NT2/D1 (cell line): ENCODE measurements around the gene RAB17.

Experiments
- SUZ12 ChIP-seq: IDR thresholded peaks from 2 replicates; pipeline ENCODE4 v1.6.1; 2011; ENCODE audit not compliant: insufficient read length, insufficient read depth; ENCODE audit errors: extremely low read depth
- YY1 ChIP-seq: IDR thresholded peaks from 2 replicates; pipeline ENCODE4 v1.6.1; 2011; ENCODE audit not compliant: insufficient read length, insufficient read depth
- ZNF274 ChIP-seq: IDR thresholded peaks from 2 replicates; pipeline ENCODE4 v1.6.1; 2011; ENCODE audit warnings: mild to moderate bottlenecking, low read depth, low read length

GRCh38 chr2:237540223-237540775 is 50.2 kb downstream of the RAB17 start:
- TF ChIP-seq SUZ12 (no peak), YY1 (no peak), ZNF274 (no peak)
